Stimulated activated CD4-positive, alpha-beta T cell treated with anti-CD3 and anti-CD28 coated beads, Interleukin-2, amount 100 ng/mL, for 48 hours (primary cell): ENCODE measurements around the gene ANKLE2.
"Not testable (repeated sequence)": the region's sequence is repeated elsewhere in the genome, so short reads cannot be mapped to it uniquely, and the experiment has no call there.

Source experiments
- DNase-seq, 2 donors: peaks; one replicate each; pipeline ENCODE4 v3.0.0-alpha.2; 2020

ANKLE2 gene

GRCh38 chr12:132761032-132761920 lies at the start of gene ANKLE2:
TSS of gene ANKLE2 (minus strand) at chr12:132761832. CDS start at chr12:132761798, 34 bp downstream.
- DNase-seq = peak; percentile 54 to 61

DNA sequence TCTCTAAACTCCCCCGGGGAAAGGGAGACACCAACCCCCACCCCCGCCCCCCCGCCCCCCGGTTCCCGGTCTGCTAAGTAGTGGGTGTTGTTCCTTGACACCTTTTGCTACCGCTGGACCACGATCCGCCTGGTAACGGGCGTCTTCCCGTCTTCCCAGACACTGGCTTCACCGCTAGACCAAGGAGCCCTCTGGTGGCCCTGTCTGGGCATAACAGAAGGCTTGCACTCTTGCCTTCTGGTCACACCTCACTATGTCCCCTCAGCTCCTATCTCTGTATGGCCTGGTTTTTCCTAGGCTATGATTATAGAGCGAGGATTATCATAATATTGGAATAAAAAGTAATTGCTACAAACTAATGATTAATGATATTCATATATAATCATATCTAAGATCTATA lies 47.8 kb upstream of the ANKLE2 start:
- DNase-seq = peak; percentile 12 to 19

DNA sequence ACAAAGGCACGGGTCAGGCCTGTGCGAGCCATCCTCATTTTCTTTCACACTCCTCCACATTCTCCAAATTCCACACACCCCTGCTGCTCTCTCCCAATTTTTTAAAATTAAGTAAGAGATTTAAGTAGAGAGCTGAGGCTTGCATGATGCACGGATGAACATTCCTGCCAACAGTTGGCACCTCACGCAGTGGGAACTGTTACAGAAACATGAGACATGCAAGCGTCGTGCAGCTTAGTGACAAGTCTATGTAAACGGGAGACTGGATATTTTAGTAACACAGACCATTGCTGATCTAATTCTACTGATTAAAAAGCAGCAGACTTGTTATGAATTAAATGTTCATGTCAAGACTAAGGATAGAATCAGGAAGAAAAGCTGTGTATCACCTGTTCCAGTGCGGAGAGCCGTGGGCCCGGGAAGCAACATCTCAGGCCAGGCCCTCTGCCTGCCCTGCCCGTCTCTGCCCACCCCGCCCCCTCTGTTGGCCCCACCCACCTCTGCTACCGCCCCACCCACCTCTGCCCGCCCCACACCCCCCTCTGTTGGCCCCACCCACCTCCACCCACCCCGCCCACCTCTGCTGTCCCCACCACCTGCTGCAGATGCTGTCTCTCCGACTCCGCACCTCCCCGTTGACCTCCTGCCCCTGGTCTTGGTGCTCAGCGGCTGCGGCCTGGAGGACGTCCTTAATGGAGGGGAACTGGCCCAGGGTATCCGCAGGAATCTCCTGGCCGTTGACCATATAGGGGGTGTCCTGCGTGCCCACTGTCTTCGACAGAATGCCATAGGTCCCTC lies 45.9 kb upstream of the ANKLE2 start:
- no peak for DNase-seq

- DNase-seq = peak; percentile 9 to 26
These were observed 45.2 kb upstream of the ANKLE2 start for GRCh38 chr12:132806857-132807256.

GRCh38 chr12:132804426-132804861 lies 42.8 kb upstream of the ANKLE2 start:
- no peak for DNase-seq

GRCh38 chr12:132803888-132804287 lies 42.3 kb upstream of the ANKLE2 start:
- DNase-seq = no peak

DNA sequence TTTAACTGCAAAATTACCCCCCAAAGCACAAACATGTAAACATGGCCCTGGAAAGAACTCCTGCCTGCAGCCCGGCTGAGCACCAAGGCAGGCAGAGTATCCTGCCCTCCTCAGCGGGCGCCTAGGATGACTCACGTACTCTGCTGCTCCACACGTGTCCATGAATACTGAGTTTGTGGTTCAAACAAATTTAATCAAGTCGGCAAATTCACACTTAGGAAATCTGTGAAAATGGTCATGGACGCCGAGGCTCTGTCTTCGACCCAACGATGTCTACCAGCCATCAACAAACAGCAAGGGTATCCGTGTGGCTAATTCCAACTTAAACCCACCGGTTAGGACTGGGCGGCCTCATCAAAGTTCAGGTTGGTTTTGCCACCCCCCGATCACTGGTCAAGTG lies 41.5 kb upstream of the ANKLE2 start:
- no peak for DNase-seq

DNA sequence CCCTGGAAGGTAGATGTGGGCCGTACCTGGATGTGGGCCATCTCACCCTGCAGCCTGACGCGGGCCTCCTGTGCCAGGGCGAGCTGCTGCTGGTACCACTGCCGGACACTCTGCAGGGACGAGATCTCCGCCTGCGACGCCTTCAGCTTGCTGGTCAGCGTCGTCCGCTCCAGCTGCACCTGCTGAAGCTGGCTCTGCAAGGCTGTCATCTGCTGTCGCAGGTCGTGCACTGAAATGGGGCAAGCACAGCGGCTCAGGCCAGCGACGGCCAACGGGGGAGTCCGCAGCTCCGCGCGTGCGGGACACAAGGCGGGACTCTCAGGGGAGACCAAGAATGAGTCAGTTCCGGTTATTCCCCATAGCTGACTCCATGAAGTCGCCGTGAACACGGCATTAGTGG lies 40.1 kb upstream of the ANKLE2 start:
- no peak for DNase-seq

DNA sequence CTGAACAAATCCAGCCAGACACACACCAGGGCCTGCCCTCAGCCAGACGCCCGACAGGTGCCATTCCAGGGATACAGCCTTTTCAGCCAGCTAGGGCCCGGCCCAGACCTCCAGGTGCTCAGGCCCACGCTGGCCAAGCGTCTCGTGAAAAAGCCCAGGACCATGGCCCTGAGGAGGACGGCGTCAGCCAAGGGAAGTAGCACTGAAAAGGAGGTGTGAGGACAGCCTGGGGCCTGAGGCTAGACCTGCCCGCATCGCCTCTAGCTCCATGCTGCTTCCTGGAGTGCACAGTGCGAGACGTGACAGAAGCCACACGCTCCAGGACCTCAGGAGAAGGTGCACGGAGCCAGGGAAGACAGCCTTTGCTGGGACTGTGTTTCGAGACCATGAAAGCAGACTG lies 37.2 kb upstream of the ANKLE2 start:
- no peak for DNase-seq

DNA sequence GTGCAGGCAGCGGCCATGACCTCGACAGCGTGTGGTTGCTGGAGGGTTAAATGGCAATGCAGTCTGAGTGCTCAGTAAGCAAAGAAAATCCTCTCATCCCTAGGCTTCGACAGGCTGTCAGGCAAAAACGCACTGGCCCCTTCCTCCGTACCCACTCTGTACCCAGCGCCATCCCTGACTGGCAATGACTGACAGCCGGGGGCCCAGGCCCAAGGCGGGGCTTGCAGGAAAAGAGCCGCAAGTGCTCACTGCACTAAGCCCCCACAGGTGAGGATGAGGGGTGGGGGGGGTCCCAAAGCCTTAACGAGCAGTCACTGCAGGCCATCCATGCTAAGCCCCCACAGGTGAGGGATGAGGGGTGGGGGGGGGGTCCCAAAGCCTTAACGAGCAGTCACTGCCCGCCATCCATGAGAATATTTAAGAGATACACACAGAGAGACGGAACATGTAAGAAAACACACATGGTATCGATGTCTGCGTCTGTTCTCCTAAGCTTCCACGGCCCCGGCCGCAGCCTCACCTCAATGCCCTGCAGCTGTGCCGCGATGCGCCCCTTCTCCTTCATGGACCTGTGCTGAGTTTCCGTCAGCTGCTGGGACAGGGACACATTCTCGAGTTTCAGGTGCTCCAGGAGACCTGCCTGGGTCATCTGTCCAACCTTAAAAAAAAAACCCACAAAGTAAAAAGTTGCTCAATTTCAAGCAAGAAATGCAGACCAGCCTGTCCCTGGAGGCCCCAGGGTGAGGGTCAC lies 36.4 kb upstream of the ANKLE2 start:
- no peak for DNase-seq

GRCh38 chr12:132795847-132796246 lies 34.2 kb upstream of the ANKLE2 start:
- no peak for DNase-seq

DNA sequence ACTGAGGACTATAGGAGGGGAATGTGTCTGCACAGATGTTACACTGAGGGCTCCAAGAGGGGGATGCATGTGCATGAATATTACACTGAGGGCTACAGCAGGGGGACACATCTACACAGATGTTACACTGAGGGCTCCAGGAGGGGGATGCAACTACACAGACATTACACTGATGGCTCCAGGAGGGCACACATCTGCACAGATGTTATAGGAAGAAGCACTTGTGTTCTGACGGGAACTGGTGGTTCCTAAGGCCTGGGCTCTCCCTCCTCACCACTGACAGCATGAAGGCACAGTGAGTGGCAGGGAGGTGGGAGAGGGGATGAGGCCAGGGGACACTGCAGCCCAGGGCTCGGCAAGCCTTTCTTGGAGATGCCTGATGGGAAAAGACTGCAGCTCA lies 30.3 kb upstream of the ANKLE2 start:
- not testable (repeated sequence) for DNase-seq

- DNase-seq = no peak
These were observed 27.5 kb upstream of the ANKLE2 start for GRCh38 chr12:132789099-132789471.

DNA sequence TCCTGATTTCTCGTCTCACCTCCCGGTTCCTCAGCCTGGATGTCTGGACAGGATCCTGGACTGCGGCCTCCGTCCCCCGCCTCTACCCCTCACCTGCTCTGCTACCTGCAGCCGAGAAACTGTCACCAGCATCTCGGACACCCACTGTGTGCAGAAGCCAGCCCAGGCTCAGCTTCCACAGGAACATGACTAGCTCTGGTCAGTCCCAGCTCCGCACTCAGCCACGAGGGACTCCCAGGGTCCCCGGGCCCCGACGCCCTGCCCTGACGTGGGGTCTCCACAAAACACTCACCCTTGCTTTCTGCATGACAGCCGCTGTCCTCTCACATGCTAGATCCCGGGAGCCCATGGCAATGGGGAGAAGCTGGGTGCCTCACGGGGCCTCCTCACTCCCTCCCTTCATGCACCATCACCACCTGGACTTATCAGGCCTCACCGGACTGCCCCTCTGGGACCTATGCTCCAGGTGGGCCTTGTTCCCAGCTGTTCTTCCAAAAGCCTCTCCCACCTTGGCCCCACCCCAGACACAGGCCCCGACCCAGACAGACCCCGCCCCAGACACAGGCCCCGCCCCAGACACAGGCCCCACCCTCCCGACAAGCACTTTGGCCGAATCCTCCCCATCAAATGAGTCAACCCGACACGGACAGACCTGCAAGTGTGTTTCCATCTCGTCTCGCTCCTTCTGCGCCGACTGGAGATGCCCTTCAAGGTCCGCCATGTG lies 26.9 kb upstream of the ANKLE2 start:
- no peak for DNase-seq

DNA sequence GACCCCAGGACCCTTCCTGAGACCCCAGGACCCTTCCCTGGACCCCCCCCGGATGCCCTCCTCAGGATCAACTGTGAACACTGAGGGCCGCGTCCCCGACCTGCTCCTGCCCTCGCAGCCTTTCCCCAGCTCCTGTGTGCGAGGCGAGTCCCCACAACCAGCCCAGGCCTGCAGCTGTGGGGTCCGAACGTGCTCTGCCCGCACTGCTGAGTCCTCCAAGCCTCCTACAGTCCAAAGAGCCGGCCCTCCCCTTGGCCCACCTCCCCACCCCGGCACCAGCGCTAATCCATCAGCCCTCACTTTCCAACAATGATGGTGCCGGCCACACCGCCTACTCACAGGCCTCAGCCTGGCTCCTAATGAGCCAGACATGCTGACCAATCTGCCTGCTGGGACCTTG lies 26.2 kb upstream of the ANKLE2 start:
- no peak for DNase-seq

DNA sequence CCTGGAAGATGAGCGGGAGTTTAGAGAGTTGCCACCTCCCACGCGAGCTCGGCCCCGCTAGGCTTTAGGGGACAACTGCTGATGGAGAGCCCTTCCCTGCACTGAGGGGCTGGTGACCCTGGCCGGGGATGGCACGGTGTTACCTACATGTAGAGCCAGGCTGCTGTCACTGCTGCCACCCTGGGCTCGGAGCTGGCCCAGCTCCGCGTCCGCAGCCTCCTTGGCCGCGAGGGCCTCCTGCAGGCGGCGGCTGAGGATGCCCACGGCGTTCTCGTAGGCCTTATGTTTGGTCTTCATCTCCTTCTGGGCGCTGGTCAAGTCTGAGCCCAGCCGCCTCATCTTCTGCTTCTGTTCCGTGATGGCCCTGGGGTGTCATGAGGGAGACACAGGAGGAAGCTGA lies 24.6 kb upstream of the ANKLE2 start:
- no peak for DNase-seq

DNA sequence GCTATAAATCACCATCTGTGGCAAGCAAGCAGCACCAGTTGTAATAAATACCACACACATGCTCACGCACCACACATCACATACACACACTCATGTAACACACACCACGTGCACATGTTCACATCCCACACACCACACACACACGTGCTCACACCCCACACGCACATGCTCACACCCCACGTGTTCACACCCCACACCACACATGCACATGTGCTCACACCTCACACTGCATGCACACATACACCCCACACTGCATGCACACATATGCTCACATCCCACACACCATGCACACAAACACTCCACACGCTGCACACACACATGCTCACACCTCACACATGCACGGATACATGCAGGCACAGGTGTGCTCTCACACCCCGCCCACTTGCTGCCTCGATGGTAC lies 22.9 kb upstream of the ANKLE2 start:
- DNase-seq = no peak

- no peak for DNase-seq
These were observed 22.4 kb upstream of the ANKLE2 start for GRCh38 chr12:132783917-132784531.

GRCh38 chr12:132781938-132782337 lies 20.3 kb upstream of the ANKLE2 start:
- DNase-seq = no peak

- no peak for DNase-seq
These were observed 18.2 kb upstream of the ANKLE2 start for GRCh38 chr12:132779781-132780353.

DNA sequence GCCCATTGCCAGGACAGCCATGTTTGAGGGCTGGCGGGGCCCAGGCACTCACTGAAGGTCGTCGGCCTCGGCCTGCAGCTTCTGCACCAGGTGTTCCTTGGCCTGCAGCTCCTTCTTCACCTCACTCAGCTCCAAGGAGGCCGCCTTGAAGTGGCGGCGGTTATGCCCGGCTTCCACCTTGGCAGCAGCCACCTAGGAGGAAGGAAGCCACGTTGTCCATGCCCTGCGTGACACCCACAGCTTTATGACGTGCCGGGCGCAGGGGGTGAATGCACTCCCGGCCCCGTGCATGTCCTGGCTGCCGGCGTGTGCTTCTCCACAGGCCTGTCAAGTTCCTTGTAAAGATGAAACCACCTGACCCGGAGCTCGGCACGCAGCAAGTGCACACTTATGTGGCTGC lies 16.0 kb upstream of the ANKLE2 start:
- DNase-seq = no peak
